Activated CD4-positive, alpha-beta T cell treated with anti-CD3 and anti-CD28 coated beads, Interleukin-2, amount 50 U/mL, for 16 hours (primary cell): Measurements from ENCODE around the gene KAZN.
"Not testable (repeated sequence)": the region's sequence is repeated elsewhere in the genome, so short reads cannot be mapped to it uniquely, and the experiment has no call there.

ENCODE experiments used
- DNase-seq: peaks from one replicate; pipeline ENCODE4 v3.0.0-alpha.2; 2020

KAZN gene

GRCh38 chr1:14962407-14962806 is 363.9 kb downstream of the KAZN start:
- DNase-seq: no peak

GRCh38 chr1:14963791-14964710 is 365.6 kb downstream of the KAZN start:
- DNase-seq: not testable (repeated sequence)

DNA sequence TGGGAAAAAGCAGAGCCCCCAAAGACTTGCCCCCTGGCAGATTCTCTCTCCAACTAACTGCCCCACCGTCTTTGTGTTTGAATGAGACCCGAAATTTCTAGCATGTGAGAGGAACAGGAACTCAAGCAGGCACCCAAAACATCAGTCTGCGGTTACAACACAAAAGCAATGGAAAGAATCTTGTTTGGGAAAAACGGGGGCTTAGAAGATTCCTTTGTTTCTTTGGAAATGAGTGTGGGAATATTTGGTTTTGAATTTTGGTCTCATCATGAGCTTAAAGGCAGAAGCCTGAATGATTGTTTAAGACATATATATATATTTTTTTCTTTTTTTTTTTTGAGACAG is 366.2 kb downstream of the KAZN start:
- no peak for DNase-seq

- no peak for DNase-seq
Measured at GRCh38 chr1:14968251-14968851, 369.9 kb downstream of the KAZN start.

GRCh38 chr1:14969006-14969405 is 370.5 kb downstream of the KAZN start:
- peak; percentile 50 for DNase-seq

GRCh38 chr1:14970115-14970798 is 371.8 kb downstream of the KAZN start:
- peak; percentile 11 for DNase-seq

GRCh38 chr1:14970799-14971141 is 372.3 kb downstream of the KAZN start:
- no peak for DNase-seq

DNA sequence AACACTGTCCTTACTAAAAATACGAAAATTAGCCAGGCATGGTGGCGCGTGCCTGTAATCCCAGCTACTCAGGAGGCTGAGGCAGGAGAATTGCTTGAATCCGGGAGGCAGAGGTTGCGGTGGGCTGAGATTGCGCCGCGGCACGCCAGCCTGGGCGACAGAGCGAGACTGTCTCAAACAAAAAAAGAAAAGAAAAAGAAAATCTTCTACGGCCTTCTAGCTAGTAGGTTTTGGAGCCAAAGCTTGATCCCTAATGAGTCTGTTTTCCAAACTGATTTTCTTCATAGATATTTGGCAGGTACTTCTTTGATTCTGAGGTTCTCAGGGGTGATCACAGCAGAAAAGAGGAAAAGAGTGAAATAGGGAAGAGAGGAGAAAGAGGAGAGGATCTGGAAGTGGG is 372.7 kb downstream of the KAZN start:
- no peak for DNase-seq

DNA sequence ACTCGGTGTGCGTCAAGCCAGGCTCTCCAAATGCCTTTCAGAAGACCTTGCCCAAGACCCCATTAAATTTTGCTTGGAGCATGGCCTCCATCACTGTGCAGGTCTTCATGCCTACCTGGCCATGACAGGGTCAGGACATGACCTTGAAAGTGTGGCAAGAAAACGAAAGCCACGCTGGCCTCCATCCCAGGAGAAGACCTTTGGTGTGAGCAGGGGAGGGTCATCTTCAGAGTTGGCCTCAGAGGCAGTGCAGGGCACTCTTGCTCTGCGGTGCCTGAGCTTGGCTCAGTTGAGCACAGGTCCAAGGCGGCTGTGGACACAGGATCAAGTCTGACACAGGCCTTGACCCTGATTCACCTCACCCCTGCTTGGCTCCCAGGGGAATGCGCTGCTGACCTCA is 373.6 kb downstream of the KAZN start:
- DNase-seq: no peak

DNA sequence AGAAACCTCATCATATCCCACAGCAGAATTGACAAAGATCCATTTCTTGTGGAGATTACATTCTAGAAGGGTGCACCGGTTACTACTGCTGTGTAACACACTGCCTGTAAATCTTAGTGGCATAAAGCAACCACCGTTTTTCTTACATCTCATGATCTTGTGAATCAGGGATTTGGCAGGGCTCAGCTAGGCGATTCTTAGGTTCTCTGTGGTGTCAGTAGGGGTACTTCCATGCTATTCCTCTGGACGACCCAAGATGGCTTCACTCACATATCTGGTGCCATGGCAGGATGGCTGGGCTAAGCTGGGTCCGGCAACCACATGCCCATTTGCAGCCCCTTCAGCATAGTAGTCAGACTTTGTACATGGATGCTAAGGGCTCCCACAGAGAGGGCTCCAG is 375.3 kb downstream of the KAZN start:
- DNase-seq: no peak

GRCh38 chr1:14974361-14974760 is 375.9 kb downstream of the KAZN start:
- DNase-seq: no peak

DNA sequence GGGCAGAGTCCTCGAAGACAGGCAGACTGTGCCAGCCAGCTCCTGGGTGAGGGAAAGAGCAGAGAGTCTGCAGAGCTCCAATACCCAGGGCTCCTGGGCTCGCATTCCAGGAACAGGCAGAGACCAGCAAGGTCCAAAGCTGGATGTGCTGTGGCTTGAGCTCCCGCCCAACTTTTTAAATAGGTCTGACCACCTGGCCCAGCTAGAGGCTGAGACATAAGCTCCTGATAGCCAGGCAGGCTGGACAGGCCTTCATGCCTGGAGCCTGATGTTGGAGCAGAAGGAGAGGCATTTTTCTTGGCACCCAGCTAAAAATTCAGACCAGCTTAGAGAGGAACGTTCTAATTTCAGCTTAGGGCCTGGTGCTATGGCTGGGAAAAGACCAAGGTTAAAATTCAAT is 376.6 kb downstream of the KAZN start:
- no peak for DNase-seq

- DNase-seq: no peak
Measured at GRCh38 chr1:14976256-14976655, 377.8 kb downstream of the KAZN start.

DNA sequence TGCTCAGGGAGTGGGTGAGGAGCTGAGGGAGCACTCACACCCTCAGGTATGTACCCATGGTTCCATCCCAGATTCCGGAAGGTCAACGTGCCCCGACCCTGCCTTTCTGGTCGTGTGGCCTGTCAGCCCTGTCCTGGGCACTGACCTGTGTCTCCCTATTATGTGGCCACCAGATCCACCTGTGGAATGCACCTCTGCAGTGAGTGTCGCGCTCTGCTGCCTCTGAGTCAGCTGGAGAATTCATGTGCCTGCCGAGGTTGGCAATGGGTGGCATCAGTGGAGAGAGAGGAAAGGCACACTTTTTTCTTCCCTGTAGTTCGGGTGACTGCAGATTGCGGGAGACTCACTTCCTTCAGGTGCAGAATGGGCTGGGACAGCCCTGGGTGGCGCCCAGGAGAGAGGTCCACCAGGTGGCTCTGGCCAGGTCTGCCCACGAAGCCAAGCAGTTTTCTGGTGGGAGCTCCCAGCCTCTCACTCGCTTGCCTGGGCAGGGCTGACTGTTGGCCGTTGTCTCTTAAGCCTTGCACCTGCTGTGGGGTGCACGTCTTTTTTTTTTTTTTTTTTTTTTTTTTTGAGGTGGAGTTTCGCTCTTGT is 378.9 kb downstream of the KAZN start:
- no peak for DNase-seq

- no peak for DNase-seq
Measured at GRCh38 chr1:14980621-14981218, 382.2 kb downstream of the KAZN start.

- no peak for DNase-seq
Measured at GRCh38 chr1:14982029-14982428, 383.5 kb downstream of the KAZN start.

GRCh38 chr1:14983277-14983676 is 384.8 kb downstream of the KAZN start:
- no peak for DNase-seq

DNA sequence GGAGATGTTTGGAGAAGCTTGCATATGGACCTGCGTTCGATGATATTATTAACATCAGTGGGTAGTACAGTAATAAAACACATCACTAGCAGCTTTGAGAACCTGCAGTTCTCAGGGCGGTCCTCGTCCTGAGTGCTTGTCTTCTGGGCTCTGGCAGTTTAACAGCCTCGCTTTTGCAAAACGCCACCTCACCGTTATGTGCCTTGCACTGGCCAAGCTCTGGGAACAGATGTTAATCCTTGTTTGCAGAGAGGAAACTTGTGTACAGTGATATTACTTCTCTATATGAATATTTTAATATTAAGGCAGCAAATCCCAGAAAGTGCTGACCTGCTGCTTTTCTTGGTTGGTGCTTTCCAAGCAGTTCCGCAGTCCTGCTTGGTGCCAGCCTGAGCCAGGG is 387.7 kb downstream of the KAZN start:
- no peak for DNase-seq

- no peak for DNase-seq
Measured at GRCh38 chr1:14987829-14988603, 389.5 kb downstream of the KAZN start.

DNA sequence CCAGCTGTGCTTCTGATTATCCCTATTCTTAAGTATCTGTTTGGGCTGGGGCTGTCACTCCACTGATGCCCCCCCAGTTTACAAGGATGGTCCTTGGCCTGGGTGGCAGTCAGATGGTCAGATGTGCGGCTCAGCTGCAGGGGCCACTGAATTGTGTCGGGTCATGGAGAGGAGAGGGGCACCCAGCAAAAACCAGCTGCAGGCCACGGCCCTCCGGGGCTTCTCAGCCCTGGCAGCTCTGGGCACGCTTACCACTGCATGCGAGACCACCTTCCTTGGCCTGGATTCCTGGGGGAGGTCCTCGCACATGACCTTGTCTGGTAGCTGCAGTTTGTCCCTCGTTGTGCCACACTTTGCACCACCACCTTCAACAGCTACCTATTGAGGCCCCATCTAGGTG is 390.2 kb downstream of the KAZN start:
- DNase-seq: no peak

DNA sequence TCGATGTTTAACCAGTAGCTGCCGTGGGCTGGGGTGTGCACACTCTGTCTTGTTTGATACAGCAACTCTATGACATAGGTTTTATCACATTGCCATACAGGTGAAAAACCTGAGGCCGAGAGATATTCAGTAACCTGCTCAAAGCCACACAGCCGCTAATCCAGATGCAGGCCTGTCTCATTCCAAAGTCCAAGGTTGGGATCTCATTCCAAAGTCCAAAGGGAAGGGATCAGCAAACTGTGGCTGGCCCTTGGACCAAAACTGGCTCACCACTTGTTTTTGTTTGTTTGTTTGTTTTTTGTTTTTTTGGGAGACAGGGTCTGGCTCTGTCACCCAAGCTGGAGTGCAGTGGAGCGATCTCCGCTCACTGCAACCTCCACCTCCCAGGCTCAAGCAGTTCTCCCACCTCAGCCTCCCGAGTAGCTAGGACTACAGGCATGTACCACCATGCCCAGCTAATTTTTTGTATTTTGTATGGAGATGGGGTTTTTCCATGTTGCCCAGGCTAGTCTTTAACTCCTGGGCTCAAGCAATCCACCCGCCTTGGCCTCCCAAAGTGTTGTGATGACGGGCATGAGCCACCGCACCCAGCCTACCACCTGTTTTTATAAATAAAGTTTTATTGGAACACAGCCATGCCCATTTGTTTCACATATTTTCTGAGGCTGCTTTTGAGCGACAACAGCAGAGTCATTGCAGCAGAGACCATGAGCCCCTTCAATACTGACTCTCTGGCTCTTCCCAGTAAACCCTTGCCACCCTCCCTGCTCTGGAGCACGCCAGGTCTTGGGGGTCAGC is 391.6 kb downstream of the KAZN start:
- DNase-seq: no peak

- no peak for DNase-seq
Measured at GRCh38 chr1:14993414-14993813, 394.9 kb downstream of the KAZN start.
